HG03571 (cell line): Measurements from ENCODE around the gene CAMKK1.
"Not testable (repeated sequence)": the region's sequence is repeated elsewhere in the genome, so short reads cannot be mapped to it uniquely, and the experiment has no call there.

Source experiments
- ATAC-seq: cut with Tn5 transposase; IDR thresholded peaks from one replicate; pipeline ENCODE4 v1.9.1; 2021; ENCODE audit not compliant: unreplicated experiment

Gene CAMKK1

GRCh38 chr17:3847165-3847670 lies 45.6 kb downstream of the CAMKK1 start:
- no peak for ATAC-seq

DNA sequence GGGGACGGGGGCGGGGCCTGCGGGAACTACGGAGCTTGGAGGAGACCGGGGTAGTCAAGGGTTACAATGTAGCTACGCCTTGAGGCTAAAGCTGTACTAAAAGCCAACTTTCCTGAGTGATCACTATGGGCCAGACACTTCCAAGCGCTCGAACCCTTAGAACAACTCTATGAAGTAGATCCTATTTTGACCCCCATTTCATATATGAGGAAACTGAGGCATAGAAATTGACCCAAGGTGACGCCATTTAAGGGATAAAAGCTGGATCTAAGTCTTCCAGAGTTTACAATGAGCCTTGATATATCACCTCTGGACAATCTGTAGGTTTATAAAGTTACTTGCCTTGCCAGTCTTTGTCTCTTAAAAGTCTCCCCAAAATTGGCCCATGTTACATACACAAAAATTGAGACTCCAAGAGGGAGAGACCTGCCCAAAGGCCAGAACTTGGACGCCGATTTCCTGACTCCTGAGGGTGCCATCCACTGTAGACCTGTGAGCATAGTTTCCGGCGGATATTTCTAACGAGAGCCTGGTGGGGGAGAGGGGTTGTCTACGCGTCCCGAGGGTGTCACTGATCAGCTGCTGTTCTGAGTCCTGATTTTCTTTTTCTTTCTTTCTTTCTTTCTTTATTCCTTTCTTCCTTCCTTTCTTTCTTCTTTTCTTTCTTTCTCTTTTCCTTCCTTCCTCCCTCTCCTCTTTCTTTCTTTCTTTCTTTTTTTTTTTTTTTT lies 46.3 kb downstream of the CAMKK1 start:
- ATAC-seq, result no peak

GRCh38 chr17:3845621-3846436 lies 47.0 kb downstream of the CAMKK1 start, which contains the start of gene NCBP3:
TSS of gene NCBP3 (minus strand) at chr17:3846246. CDS start at chr17:3846223, 23 bp downstream.
- ATAC-seq, result peak; percentile 94

- peak; percentile 22 for ATAC-seq
Measured at GRCh38 chr17:3845291-3845620, 47.6 kb downstream of the CAMKK1 start.

DNA sequence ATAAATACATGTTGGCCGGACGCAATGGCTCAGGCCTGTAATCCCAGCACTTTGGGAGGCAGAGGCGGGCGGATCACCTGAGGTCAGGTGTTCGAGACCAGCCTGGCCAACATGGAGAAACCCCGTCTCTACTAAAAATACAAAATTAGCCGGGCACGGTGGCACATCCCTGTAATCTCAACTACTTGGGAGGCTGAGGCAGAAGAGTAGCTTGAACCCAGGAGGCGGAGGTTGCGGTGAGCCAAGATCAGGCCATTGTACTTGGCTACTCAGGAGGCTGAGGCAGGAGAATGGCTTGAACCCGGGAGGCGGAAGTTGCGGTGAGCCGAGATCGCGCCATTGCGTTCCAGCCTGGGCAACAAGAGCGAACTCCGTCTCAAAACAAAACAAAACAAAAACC lies 48.3 kb downstream of the CAMKK1 start:
- ATAC-seq, result not testable (repeated sequence)

- ATAC-seq, result no peak
Measured at GRCh38 chr17:3843935-3844516, 48.8 kb downstream of the CAMKK1 start.

- no peak for ATAC-seq
Measured at GRCh38 chr17:3838206-3838605, 54.6 kb downstream of the CAMKK1 start.

GRCh38 chr17:3836551-3836950 lies 56.3 kb downstream of the CAMKK1 start:
- ATAC-seq, result no peak

DNA sequence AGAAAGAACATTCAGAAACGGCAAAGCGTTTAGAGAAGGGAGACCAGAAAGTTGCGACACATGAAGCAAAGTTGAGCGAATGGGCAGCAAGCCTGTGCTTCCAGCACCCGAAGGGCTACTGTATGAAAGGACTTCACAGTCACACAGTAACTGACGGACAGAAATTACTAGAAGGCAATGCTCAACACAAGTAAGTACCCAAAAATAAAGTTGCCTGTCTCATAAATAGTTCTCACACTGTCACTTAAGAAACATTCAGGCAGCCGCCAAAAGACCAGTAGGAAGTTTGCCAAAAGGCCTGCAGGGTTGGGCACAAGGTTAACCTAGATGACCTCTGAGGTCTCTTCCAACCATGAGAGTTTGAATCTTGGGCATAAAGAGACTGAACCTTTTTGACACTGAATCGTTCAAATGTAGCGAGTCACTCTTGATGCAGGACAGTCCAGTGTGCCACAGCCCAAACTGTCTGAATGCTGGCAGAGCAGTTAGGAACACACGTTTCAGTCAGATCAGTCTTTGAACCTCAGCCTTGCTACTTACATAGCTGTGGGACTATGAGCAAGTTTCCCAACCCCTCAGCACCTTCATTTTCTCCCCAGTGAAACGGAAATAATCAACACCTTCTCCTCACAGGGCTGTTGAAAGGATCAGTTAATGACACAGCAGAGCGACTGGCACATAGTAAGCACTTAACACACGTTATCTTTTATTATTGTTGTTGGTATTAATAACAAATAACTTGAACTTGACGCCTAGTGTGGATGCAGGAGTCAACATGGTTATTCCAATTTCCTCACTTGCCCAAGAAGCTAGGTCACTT lies 57.2 kb downstream of the CAMKK1 start:
- ATAC-seq, result no peak

- no peak for ATAC-seq
Measured at GRCh38 chr17:3834811-3835210, 58.0 kb downstream of the CAMKK1 start.

DNA sequence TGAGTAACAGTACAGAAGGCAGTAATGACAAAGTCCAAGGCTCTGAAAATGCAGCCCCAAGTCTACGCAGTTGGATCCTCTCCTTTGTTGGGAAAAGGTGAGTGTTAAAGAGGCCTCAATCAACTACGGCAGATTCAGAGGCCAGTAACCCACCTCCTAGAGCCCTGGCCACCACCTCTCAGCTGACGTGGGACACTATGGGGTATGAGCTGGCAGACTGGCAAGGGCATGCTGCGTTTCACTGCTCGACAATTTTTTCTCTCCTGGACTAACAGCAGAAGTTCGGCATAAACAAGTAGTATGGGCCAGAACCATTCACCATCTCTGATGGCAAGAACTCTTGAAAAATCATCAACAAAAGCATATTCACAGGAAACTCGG lies 64.0 kb downstream of the CAMKK1 start:
- no peak for ATAC-seq

DNA sequence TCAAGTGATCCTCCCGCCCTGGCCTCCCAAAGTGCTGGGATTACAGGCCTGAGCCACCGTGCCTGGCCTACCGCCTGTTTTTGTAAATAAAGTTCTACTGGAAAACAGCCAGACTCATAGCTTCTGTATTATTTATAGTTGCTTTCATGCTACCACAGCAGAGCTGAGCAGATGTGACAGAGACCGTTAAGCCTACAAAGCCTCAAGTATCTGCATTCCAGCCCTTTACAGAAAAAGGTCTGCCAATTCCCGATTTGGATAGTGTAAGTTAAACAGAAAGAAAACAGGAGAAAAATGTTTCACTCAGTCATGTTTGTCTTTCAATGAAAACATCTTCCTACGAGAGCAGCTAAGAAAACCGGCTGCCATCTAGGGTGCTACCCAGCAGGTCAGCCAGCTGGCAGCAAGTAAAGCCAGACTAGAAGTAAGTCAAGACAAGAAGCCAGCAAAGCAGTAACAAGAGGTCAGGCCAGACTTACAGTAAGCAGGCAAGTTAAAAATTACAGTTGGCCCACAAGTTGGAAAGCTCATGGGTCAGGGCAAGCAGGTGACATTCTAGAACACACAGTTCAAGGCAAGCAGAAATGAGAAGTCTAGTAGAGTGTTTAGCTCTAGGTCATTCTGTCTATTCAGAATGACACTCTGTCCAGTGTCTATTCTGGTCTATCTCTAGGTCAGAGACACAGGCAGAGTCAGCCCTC lies 64.6 kb downstream of the CAMKK1 start:
- no peak for ATAC-seq

DNA sequence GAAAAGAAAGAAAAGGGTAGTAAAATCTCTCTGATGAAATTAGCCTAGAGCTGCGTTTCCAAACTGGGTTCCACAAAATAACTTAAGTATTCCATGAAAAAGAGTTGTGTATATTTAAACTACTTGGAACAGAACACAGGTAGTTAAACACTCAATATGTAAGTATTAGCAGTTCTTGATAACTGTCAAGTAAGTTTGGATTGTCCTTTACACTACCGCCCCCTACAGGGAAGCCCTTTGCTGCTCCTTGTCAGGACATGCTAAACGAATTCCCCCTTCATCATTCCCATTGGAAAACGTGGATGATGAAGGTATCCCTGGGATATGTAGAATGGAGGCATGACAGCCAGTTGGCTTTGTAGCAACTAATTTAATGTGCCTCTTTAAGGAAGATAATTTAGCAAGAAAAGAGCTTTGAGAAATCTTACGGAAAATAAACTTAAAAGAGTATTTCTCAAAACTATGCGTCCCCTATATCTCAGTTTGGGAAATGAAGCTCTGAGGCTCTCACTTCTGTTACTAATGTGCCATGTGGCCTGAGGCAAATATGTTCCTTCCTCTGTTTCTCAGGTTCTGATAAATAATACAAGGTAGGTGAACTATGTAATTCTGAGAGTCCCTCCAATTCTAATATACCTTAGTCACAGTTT lies 65.6 kb downstream of the CAMKK1 start:
- no peak for ATAC-seq

GRCh38 chr17:3826191-3826590 lies 66.7 kb downstream of the CAMKK1 start:
- no peak for ATAC-seq

- no peak for ATAC-seq
Measured at GRCh38 chr17:3821101-3821500, 71.8 kb downstream of the CAMKK1 start.

GRCh38 chr17:3818786-3819185 lies 74.1 kb downstream of the CAMKK1 start:
- no peak for ATAC-seq

- ATAC-seq, result no peak
Measured at GRCh38 chr17:3817851-3818605, 74.8 kb downstream of the CAMKK1 start.

DNA sequence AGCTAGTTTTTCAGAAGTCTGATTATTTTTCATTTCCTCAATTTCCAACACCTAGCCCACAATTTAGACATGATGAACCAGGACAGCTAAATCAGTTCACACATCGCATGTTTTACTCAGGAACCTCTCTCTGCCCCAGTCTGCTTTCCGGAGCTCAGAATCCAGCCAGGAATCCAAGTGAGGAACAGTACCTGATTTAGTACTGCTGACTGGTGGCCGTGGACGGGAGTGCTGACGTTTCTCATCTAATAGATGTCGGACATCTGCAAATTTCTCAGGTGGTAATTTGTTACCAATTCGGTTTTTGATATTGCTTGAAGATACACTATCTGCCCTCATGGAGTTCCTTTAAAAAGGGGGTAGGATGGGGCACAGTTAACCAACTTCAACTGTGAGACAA lies 76.9 kb downstream of the CAMKK1 start:
- ATAC-seq, result no peak

GRCh38 chr17:3815122-3815521 lies 77.7 kb downstream of the CAMKK1 start:
- ATAC-seq, result no peak
